Left lobe of liver (tissue), 2 donors: Measurements from ENCODE around the gene PER1. TPM values are rescaled to one million over a fixed set of nuclear protein-coding genes. Genes with fewer than 3 reads are reported as not detected.
"Not testable (repeated sequence)": the region's sequence is repeated elsewhere in the genome, so short reads cannot be mapped to it uniquely, and the experiment has no call there.

ENCODE experiments used
- ATAC-seq: fragments of 200-7000 bp; cut with Tn5 transposase; one replicate; pipeline ENCODE4 v1.9.1; 2020; ENCODE audit warnings: mild to moderate bottlenecking, moderate library complexity
- DNase-seq: peaks from one replicate; pipeline ENCODE4 v3.0.0-alpha.2; 2020; ENCODE audit warnings: low spot score
- total RNA-seq: library from RNA; stranded (reverse); gene quantifications from one replicate; pipeline ENCODE4 v1.2.1, GENCODE V29; 2021
- donor health status: DM: no; HTN: no; CAD: no; lungs with moderate emphysema.
- donor health status: DM: no; HTN: yes; CAD: no.

Gene PER1
- total RNA-seq, 1 donor from 2014 or later: 108 TPM

GRCh38 chr17:8123695-8124349 lies 28.4 kb downstream of the PER1 start, which contains the start of gene HES7:
Gene HES7 (minus strand): TSS chr17:8124106. CDS start chr17:8124084, 22 bp downstream.
- DNase-seq: no peak

GRCh38 chr17:8122924-8123694 lies 29.1 kb downstream of the PER1 start:
- ATAC-seq: no peak
- no peak for DNase-seq

More at GRCh38 chr17:8123695-8124349, 28.4 kb downstream of the PER1 start, which contains the start of gene HES7:
- ATAC-seq: no peak

GRCh38 chr17:8122422-8122923 lies 29.7 kb downstream of the PER1 start:
- no peak for DNase-seq
- no peak for ATAC-seq

GRCh38 chr17:8121681-8122421 lies 30.4 kb downstream of the PER1 start:
- peak; percentile 1 for ATAC-seq
- peak; percentile 58 for DNase-seq

GRCh38 chr17:8121407-8121680 lies 30.9 kb downstream of the PER1 start:
- no peak for ATAC-seq
- DNase-seq: no peak

- DNase-seq: peak; percentile 67
- peak; percentile 3 for ATAC-seq
These were observed 31.4 kb downstream of the PER1 start for GRCh38 chr17:8120520-8121406.

- ATAC-seq: peak; percentile 55
- DNase-seq: peak; percentile 85
These were observed 32.4 kb downstream of the PER1 start for GRCh38 chr17:8119581-8120519.

GRCh38 chr17:8118769-8119580 lies 33.2 kb downstream of the PER1 start:
- peak; percentile 90 for DNase-seq
- ATAC-seq: peak; percentile 87

GRCh38 chr17:8117980-8118768 lies 34.0 kb downstream of the PER1 start, which contains the start of gene ALOXE3:
Gene ALOXE3 (minus strand): TSS chr17:8118514. CDS start chr17:8117990, 524 bp downstream.
- ATAC-seq (no peak), DNase-seq (no peak)

- DNase-seq: no peak
- no peak for ATAC-seq
These were observed 34.7 kb downstream of the PER1 start for GRCh38 chr17:8117367-8117979.

- no peak for DNase-seq
- ATAC-seq: no peak
These were observed 35.4 kb downstream of the PER1 start for GRCh38 chr17:8116776-8117175.

GRCh38 chr17:8110907-8111306 lies 41.3 kb downstream of the PER1 start:
- no peak for ATAC-seq
- no peak for DNase-seq

- no peak for DNase-seq
- no peak for ATAC-seq
These were observed 41.8 kb downstream of the PER1 start for GRCh38 chr17:8110456-8110804.

GRCh38 chr17:8109661-8110455 lies 42.3 kb downstream of the PER1 start:
- DNase-seq: peak; percentile 60
- ATAC-seq: peak; percentile 87

- DNase-seq (no peak), ATAC-seq (no peak)
These were observed 43.1 kb downstream of the PER1 start for GRCh38 chr17:8108972-8109660.

GRCh38 chr17:8106980-8107379 lies 45.2 kb downstream of the PER1 start:
- DNase-seq, ATAC-seq: not testable (repeated sequence)
